Measurements from ENCODE around the gene PTPRM. TPM values are rescaled to one million over a fixed set of nuclear protein-coding genes. Genes with fewer than 3 reads are reported as not detected.

PTPRM gene
- total RNA-seq, 1 experiment from 2014 or later, result 14.5 TPM

GRCh38 chr18:8400193-8400752, 833.2 kb downstream of the PTPRM start:
- H3K27ac ChIP-seq (ENCODE audit: low read depth, low read length), result no peak overlapping the region
- no peaks in the 10 kb centered on the region for H4K20me1 ChIP-seq (ENCODE audit: insufficient read depth)
- H3K9ac ChIP-seq (ENCODE audit: low read length), result no peak overlapping the region
- RAD21 ChIA-PET (ENCODE audit: low non-redundant PET in 1 of 2, low total read pairs in 2 of 2, uncharacterized antibody in 2 of 2, unreplicated experiment in 2 of 2), result no interaction called here
- H2AFZ ChIP-seq (ENCODE audit: low read depth, low read length, poor library complexity, severe bottlenecking), result no peak overlapping the region
- no peak for TF ChIP-seq REST (IDR thresholded peaks at IDR 0.05; ENCODE audit: low read depth)
- no peak for TF ChIP-seq JUND (IDR thresholded peaks at IDR 0.05)
- TF ChIP-seq SP1 (IDR thresholded peaks at IDR 0.05; ENCODE audit: low read depth), result no peak
- no peak for TF ChIP-seq EZH2phosphoT487 (IDR thresholded peaks at IDR 0.05; ENCODE audit: borderline replicate concordance)
- TF ChIP-seq YY1 (IDR thresholded peaks at IDR 0.05; ENCODE audit: extremely low read depth, insufficient replicate concordance, low read depth, low read length), result no peak
- no peak for TF ChIP-seq EGR1 (IDR thresholded peaks at IDR 0.05; ENCODE audit: low read depth)
- no peak for TF ChIP-seq ELF1 (IDR thresholded peaks at IDR 0.05; ENCODE audit: borderline replicate concordance, low read depth)
- no peak for TF ChIP-seq CEBPB (IDR thresholded peaks at IDR 0.05; ENCODE audit: low read depth)
- no peak for TF ChIP-seq FOSL1 (IDR thresholded peaks at IDR 0.05; ENCODE audit: low read depth)
- TF ChIP-seq, protein P1, sequence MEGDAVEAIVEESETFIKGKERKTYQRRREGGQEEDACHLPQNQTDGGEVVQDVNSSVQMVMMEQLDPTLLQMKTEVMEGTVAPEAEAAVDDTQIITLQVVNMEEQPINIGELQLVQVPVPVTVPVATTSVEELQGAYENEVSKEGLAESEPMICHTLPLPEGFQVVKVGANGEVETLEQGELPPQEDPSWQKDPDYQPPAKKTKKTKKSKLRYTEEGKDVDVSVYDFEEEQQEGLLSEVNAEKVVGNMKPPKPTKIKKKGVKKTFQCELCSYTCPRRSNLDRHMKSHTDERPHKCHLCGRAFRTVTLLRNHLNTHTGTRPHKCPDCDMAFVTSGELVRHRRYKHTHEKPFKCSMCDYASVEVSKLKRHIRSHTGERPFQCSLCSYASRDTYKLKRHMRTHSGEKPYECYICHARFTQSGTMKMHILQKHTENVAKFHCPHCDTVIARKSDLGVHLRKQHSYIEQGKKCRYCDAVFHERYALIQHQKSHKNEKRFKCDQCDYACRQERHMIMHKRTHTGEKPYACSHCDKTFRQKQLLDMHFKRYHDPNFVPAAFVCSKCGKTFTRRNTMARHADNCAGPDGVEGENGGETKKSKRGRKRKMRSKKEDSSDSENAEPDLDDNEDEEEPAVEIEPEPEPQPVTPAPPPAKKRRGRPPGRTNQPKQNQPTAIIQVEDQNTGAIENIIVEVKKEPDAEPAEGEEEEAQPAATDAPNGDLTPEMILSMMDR (IDR thresholded peaks at IDR 0.05 in 2 of 3, conservative IDR thresholded peaks at IDR 0.05 in 1 of 3; ENCODE audit: borderline replicate concordance in 1 of 3, insufficient read depth in 1 of 3, low read depth in 2 of 3, low read length in 2 of 3), result no peak
- TF ChIP-seq EZH2 (IDR thresholded peaks at IDR 0.05), result no peak
- TF ChIP-seq ZNF274 (IDR thresholded peaks at IDR 0.05; ENCODE audit: low read depth, low read length), result no peak
- TF ChIP-seq TCF7L2 (IDR thresholded peaks at IDR 0.05; ENCODE audit: borderline replicate concordance, extremely low read depth, insufficient read depth, insufficient read length), result no peak
- no peak for TF ChIP-seq RAD21 (IDR thresholded peaks at IDR 0.05; ENCODE audit: low read depth)
- TF ChIP-seq, protein P2, sequence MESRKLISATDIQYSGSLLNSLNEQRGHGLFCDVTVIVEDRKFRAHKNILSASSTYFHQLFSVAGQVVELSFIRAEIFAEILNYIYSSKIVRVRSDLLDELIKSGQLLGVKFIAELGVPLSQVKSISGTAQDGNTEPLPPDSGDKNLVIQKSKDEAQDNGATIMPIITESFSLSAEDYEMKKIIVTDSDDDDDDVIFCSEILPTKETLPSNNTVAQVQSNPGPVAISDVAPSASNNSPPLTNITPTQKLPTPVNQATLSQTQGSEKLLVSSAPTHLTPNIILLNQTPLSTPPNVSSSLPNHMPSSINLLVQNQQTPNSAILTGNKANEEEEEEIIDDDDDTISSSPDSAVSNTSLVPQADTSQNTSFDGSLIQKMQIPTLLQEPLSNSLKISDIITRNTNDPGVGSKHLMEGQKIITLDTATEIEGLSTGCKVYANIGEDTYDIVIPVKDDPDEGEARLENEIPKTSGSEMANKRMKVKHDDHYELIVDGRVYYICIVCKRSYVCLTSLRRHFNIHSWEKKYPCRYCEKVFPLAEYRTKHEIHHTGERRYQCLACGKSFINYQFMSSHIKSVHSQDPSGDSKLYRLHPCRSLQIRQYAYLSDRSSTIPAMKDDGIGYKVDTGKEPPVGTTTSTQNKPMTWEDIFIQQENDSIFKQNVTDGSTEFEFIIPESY (IDR thresholded peaks at IDR 0.05; ENCODE audit: extremely low read depth, insufficient replicate concordance, low read length), result no peak
- no peak for TF ChIP-seq ZFX (IDR thresholded peaks at IDR 0.05)
- TF ChIP-seq POLR2A (IDR thresholded peaks at IDR 0.05; ENCODE audit: borderline replicate concordance, extremely low read depth, insufficient read depth, insufficient read length), result no peak
- TF ChIP-seq POLR2AphosphoS5 (IDR thresholded peaks at IDR 0.05; ENCODE audit: low read depth, low read length), result no peak
- no peak for TF ChIP-seq ATF3 (IDR thresholded peaks at IDR 0.05)
- no peak for TF ChIP-seq CBX3 (IDR thresholded peaks at IDR 0.05; ENCODE audit: low read depth)
- H3K4me3 ChIP-seq (replicated peaks in 1 of 2; ENCODE audit: low read depth in 1 of 2, low read length in 2 of 2), result no peak overlapping the region
- no peaks in the 10 kb centered on the region for H3K4me1 ChIP-seq (ENCODE audit: control insufficient read depth in 1 of 2, insufficient read depth in 2 of 2, low read length in 2 of 2)
- ATAC-seq (no peak), DNase-seq (ENCODE audit: low read depth, low spot score) (no peak)
- H3K27me3 ChIP-seq (ENCODE audit: insufficient read depth, low read length), result no peaks in the 10 kb centered on the region
- H3K79me2 ChIP-seq (ENCODE audit: insufficient read depth, low read length), result no peaks in the 10 kb centered on the region
- POLR2A ChIA-PET, result no interaction called here
- H3K4me2 ChIP-seq (ENCODE audit: low read length), result no peak overlapping the region
- CTCF ChIA-PET, result no interaction called here
- intact Hi-C loops (cut with micrococcal nuclease), result no loop called here
- no peaks in the 10 kb centered on the region for H3K9me3 ChIP-seq (ENCODE audit: control insufficient read depth in 1 of 2, insufficient read depth in 1 of 2, low read depth in 1 of 2, low read length in 2 of 2)
- no peaks in the 10 kb centered on the region for H3K36me3 ChIP-seq (ENCODE audit: control insufficient read depth in 1 of 2, insufficient read depth in 2 of 2, low read length in 2 of 2)
- H3K9me2 ChIP-seq (ENCODE audit: insufficient read depth), result no peaks in the 10 kb centered on the region
- BruUV-seq (replicated peaks), result no TSS peak

All from HCT116 (cell line).